ENCODE measurements around the gene SLC11A1.

SLC11A1 gene

DNA sequence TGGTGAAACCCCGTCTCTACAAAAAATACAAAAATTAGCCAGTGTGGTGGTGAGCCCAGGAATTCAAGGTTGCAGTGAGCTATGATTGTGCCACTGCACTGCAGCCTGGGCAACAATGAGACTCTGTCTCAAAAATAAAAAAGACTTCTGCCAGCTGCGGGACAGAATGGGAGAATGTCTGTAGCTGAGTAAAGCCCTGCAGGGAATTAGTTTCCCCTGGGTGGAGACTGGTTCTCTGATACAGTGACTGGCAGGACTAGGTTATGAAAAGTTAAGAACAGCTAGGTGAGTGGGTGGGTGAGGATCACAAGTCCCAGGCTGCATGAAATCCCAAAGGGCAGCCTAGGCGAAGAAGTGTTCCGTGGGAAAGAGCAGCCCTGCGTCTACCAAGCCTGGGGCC is 39.2 kb upstream of the SLC11A1 start:
- TF ChIP-seq, protein P1, sequence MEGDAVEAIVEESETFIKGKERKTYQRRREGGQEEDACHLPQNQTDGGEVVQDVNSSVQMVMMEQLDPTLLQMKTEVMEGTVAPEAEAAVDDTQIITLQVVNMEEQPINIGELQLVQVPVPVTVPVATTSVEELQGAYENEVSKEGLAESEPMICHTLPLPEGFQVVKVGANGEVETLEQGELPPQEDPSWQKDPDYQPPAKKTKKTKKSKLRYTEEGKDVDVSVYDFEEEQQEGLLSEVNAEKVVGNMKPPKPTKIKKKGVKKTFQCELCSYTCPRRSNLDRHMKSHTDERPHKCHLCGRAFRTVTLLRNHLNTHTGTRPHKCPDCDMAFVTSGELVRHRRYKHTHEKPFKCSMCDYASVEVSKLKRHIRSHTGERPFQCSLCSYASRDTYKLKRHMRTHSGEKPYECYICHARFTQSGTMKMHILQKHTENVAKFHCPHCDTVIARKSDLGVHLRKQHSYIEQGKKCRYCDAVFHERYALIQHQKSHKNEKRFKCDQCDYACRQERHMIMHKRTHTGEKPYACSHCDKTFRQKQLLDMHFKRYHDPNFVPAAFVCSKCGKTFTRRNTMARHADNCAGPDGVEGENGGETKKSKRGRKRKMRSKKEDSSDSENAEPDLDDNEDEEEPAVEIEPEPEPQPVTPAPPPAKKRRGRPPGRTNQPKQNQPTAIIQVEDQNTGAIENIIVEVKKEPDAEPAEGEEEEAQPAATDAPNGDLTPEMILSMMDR (IDR thresholded peaks at IDR 0.05; ENCODE audit: extremely low read depth, insufficient read depth, missing control alignments), result no peak
- in situ Hi-C loops (cut with MboI; ENCODE audit: low pct_unique_long_range_greater_than_20kb, low sequenced_read_pairs, unreplicated experiment), result no loop called here
- no peak for DNase-seq (ENCODE audit: low spot score)

DNA sequence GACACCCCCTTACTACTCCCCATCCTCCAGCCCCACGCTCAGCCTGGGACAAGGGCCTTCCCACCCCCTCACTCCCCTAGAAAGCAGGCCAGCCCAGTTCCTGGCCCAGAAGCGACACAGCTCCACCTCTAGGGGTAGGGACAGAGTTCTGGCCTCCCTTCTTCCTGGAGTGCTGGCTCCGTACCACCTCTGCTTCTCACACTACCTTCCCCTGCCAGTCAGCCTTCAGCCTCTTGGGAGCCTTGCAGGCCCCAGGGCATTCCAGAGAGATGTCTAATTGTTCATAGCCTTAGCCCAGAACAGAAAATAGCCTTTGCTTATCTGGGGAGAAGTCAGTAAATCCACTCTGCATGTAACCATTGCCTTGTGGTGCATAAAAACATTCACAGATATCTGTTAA is 38.5 kb upstream of the SLC11A1 start:
- DNase-seq (ENCODE audit: low spot score), result no peak
- in situ Hi-C loops (cut with MboI; ENCODE audit: low pct_unique_long_range_greater_than_20kb, low sequenced_read_pairs, unreplicated experiment), result no loop called here
- TF ChIP-seq, protein P1 (IDR thresholded peaks at IDR 0.05; ENCODE audit: extremely low read depth, insufficient read depth, missing control alignments), result no peak

DNA sequence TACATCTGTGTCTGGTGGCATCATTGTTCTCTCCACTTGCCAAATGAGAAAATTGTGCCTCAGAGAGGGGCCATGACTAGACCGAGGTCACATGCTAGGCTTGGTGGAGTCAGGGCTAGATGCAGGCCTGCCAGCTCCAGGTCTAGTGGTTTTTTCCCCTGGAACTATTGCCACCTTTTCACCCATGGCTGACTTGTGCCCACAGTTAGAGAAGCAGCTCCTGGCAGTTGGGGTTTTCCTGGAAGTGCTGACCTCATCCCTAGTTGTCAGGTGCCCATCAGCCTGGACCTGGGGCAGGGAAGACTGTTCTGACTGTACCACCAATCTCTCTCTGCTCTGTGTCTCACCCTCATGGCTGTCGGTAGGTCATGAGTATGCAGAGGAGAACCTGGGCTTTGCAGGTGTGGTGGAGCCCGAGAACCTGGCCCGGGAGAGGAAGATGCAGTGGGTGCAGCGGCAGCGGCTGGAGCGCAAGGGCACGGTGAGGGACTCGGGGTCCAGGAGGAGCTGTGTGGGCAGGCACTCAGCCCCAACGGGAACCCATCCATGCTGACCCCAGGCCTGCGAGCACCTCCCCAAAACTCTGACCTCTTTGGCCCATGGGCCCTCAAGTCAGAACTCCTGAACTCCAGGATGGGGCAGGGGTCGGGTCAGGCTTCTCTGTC is 37.9 kb upstream of the SLC11A1 start:
- DNase-seq (ENCODE audit: low spot score), result no peak
- in situ Hi-C loops (cut with MboI; ENCODE audit: low pct_unique_long_range_greater_than_20kb, low sequenced_read_pairs, unreplicated experiment), result no loop called here
- TF ChIP-seq, protein P1 (IDR thresholded peaks at IDR 0.05; ENCODE audit: extremely low read depth, insufficient read depth, missing control alignments), result no peak

DNA sequence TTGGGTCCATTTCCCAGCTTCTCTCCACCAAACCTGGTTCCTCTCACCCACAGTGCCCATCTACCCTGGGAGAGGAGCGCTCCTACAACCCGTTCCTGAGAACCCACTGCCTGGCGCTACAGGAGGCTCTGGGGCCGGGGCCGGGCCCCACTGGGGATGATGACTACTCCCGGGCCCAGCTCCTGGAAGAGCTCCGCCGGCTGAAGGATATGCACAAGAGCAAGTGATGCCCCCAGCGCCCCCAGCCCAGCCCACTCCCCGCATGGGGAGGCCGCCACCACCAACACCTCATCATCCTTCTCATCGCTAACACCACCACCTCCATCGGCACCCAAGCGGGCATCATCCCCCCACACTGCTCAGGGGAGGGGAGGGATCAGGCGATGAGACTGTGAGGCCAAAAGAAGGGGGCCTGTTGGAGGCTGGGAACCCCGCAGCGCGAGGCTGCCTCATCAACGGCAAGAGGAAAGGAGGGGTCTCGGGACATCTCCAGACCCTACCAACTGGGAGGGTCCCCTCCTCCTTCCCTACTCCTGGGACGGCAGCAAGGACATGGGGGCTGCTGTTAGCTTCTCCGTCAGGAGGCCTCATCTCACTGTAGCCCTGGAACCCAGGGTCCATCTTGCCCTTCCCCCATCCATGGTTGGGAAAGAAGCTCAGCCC is 37.2 kb upstream of the SLC11A1 start:
- DNase-seq (ENCODE audit: low spot score), result no peak
- TF ChIP-seq, protein P1 (IDR thresholded peaks at IDR 0.05; ENCODE audit: extremely low read depth, insufficient read depth, missing control alignments), result no peak
- in situ Hi-C loops (cut with MboI; ENCODE audit: low pct_unique_long_range_greater_than_20kb, low sequenced_read_pairs, unreplicated experiment), result no loop called here

DNA sequence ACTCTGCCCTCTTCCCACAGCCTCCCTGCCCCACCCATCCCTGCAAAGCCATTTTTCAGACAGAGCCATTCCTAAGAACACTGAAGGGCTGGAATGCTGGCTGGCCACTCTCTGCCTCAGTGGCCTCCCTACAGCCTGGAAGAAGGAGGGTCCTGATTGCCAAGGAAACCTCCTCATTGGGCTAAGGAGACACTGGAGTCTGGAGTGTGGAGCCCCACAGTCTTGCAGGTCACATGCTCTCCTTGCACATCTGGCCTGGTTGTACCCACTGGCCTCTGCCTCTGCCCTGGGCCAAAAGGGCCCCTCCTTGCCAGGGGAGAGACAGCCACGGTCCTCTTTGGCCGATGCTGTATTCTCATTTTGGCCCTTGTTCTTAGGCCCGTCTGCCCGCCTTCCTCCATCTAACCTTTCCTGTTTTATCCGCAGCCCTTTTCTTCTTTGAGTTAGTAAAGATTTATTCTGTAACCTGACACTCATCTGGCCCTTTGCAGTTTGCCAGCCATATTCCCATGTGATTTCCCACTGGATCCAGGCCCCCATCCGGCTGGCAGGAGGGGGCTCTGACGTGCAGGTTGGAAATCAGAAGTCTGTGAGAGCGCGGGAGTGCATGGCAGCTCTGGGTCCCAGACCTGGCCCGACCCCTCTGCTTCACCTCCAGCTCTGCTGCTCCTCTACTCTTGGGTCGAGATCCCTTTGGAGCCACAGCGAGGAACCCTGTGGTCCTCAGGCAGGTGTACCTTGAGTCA is 36.4 kb upstream of the SLC11A1 start:
- DNase-seq (ENCODE audit: low spot score), result no peak
- TF ChIP-seq, protein P1 (IDR thresholded peaks at IDR 0.05; ENCODE audit: extremely low read depth, insufficient read depth, missing control alignments), result no peak
- in situ Hi-C loops (cut with MboI; ENCODE audit: low pct_unique_long_range_greater_than_20kb, low sequenced_read_pairs, unreplicated experiment), result no loop called here

DNA sequence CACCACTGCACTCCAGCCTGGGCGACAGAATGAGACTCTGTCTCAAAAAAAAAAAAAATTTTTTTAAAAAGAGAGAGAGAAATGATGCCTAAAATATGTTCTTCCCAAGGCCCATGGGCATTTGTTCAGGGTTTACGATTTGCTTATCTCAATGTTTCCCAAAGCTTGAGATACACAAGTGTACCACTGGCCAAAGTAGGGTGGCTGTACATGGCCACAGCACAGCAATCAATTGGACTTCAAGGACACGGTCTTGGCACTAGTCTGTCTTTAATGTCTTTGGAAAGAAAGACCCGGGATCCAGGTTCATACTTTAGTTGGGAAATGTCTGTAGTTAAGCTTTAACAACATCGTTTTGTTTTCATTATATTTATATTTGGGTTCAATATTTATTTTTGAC is 34.9 kb upstream of the SLC11A1 start:
- DNase-seq (ENCODE audit: low spot score), result no peak
- in situ Hi-C loops (cut with MboI; ENCODE audit: low pct_unique_long_range_greater_than_20kb, low sequenced_read_pairs, unreplicated experiment), result no loop called here
- TF ChIP-seq, protein P1 (IDR thresholded peaks at IDR 0.05; ENCODE audit: extremely low read depth, insufficient read depth, missing control alignments), result no peak

Data from GM13977 (cell line).